ENCODE data around the gene PAX7.

GRCh38 chr1:18778437-18778836 lies 147.8 kb downstream of the PAX7 start:
- TF ChIP-seq CTCF (IDR thresholded peaks at IDR 0.05) (no peak), ZFX (IDR thresholded peaks at IDR 0.05; ENCODE audit: borderline replicate concordance) (no peak)
